C1 segment of cervical spinal cord (tissue), 14 donors: ENCODE data around the gene SLC44A1.

Experiments
- DNase-seq, 14 donors: peaks; one replicate each; lab custom pipeline; 2025; lab: John Stamatoyannopoulos, UW

The SLC44A1 gene

DNA sequence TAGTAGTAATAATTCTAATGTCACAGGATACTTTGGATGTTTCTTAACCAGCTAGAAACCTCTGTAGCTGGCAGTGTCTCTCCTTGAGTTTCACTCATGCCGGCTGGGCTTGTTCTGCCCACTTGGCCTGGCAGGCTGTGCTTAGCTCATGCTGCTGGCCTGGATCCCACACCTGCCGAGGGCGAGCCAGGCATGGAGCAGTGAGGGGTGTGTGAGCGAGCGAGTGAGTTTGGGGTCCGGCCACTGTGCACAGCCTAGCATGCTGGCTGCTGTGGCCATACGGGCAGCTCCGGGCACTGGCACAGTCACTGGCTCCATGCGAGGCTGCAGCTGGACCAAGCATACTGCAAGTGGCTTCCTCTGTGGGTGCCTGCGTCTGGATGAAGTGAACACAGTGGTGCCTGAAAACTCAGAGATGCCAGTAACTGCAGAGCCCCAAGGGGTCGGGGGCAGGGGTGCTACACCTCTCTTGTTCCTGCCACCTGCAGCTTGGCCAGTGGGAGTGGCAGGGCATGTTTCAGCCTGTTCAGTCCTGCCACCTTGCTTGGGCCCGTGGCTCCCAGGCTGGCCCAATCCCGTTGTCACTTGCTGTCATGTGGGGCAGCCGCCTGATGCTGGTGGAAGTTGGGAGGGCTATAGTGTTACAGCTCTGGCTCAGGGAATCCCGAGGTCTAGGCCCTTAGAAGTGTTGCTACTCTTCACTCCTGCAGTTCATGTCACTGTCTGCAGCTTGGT, 213.3 kb downstream of the SLC44A1 start:
- DNase-seq, result peak in 5 of 14 donors; percentile 4 to 22 (median 12)

DNA sequence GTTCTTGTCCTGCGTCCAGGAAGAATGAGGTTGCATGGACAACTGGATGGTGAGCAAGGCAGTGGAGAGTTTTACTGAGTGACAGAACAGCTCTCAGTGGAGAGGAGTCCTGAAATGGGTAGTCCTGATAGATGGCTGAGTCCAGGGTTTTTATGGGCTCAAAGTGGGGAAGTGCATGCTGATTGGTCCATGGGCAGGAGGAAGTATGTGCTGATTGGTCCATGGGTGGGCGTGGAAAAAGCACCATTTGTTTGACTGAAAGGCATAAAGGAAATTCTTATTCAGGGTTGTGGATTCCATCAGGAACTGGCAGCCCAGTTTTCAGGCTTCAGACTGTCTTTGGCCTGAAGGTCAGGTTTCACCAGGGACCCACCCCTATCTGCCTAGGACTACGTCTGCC, 214.0 kb downstream of the SLC44A1 start:
- DNase-seq, result no peak

DNA sequence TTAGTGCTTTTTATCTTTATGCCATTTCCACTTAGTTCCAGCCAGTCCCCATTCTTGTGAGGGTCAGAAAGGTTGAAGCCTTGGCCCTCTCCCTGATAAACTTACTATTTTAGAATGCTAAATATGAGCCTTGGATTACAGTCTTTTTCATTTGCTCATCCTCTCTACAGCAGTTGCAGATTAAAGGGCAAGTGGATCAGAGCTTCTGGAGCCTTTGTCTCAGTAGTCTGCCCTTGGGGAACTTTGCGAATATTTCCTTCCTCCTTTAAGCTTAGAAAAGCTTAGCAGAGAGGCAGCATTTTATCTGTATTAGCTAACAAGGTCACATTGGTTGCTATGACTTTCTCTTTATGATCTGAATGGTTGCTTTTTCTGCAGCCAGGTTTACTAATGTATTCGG, 214.9 kb downstream of the SLC44A1 start:
- no peak for DNase-seq

DNA sequence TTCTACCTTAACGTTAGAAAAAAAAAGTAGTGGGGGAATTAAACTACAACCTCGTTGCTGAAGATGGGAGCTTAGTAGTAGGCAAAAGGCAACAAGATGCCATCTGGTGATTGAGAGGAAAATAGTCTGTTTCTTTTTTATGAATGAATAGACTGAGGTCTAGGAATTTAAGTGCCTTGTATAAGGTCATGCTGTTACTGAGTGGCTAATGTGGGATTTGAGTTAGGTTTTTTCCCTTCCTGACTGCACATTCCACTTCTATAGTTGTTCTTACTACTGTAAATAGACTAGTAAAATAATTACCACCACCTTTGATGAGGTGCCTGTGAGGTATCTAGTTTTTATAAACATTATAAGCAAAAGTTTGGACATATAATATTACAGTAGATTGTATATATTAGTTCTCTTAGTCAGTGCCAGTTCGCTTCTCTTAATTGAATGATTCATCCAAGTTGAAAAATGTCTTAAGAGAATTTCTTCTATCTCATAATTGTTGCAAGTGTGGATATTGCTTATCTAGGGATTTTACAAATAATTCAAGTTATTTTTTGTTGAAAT, 222.5 kb downstream of the SLC44A1 start:
- DNase-seq, result no peak

DNA sequence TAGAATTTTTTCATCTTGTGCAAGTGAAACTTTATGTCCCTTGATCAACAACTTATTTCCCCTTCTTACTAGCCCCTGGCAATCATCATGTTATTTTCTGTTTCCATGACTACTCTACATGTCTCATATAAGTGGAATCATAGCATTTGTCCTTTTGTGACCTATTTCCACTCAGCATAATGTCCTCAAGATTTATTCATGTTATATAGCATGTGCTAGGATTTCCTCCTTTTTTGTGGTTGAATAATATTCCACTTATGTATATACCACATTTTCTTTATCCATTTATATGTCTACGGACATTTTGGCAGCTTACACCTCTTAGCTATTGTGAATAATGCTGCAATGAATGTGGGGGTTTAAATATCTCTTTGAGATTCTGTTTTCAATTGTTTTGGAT, 224.4 kb downstream of the SLC44A1 start:
- no peak for DNase-seq

DNA sequence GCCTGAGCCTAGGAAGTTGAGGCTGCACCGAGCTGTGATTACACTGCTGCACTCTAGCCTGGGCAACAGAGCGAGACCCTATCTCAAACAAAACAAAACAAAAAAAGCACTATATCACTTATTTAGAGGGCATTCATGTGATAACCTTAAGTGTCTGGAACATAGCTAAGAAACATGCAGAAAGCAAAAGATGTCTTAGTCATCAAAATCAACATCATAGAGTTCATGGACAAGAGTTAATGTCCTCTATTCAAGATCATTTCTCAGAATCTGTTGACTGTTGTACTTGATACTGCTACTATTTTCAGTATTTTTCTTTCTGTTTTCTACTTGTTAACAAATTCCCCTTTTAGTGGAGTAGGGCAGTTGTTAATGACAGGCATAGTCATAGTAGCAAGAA, 228.8 kb downstream of the SLC44A1 start:
- DNase-seq, result no peak

DNA sequence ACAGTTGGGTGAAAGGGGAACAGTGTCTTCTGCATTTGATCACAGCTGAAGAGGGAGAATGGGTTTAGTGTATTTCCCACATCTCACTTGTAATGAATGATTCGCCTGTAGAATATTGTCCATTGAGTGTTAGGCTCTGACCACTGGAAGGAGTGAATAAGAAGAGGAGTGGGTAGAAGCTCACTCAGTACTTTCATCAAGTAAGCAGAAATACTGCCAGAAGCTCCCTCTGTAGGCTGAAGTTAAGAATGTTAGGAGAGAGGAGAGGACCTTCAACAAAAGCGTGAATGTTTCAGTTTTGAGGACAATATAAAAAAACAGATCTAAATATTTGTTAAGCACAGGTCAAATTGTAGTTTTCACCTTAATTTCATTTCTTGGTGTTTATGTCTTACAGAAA, 230.9 kb downstream of the SLC44A1 start:
- peak in 2 of 14 donors; percentile 1 to 8 for DNase-seq

DNA sequence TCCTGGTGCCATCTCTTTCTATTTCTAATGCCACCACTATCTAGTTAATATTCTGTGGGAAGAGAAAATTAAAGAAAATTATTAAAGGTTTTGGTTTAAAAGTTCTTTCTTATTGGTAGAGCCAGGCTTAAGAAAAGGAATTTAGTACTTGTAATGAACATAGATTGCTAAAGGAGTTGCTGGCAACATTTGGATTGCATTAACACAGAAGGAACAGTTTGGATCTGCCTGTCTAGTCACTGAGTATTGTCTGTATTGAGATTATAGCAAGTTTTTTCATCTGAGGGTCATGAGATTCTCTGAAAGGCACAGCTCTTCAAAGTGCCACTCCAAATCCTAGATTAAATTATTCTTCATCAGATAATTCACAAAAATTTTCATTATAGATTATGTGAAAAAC, 235.4 kb downstream of the SLC44A1 start:
- DNase-seq, result no peak

DNA sequence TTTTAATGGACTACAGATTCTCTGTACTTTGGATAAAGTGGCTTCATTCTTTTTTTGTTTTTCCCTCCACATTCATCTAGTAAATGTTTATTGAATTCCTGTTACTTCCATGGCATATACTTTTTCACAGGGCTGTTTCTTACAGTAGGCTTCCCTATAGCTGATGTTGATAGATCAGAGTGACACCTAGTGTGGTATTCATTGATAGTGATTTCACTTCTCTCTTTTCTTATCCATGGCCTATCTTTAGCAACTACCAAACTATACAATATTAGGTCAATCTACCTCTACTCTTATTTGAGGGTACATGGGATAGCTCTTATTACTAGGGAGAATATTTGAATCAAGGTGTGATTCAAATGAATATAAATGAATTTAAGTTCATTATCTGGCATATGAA, 239.2 kb downstream of the SLC44A1 start:
- no peak for DNase-seq

DNA sequence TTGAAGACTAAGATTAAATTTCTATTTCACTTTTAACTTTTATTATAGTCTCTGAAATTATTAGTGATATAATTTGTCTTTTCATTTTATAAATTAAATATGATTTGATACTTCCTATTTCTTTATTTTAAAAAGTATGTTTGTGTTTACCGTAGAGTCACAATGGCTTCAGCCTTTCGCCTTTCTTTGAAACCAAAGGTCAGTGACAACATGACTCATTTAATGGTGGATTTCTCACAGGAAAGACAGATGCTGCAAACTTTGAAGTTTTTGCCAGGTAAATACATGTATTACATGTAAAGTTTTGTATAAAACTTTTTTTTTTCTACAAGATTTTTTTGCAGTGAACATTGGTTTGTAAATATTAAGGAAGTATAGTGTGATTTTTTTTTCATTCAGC, 239.8 kb downstream of the SLC44A1 start:
- no peak for DNase-seq

DNA sequence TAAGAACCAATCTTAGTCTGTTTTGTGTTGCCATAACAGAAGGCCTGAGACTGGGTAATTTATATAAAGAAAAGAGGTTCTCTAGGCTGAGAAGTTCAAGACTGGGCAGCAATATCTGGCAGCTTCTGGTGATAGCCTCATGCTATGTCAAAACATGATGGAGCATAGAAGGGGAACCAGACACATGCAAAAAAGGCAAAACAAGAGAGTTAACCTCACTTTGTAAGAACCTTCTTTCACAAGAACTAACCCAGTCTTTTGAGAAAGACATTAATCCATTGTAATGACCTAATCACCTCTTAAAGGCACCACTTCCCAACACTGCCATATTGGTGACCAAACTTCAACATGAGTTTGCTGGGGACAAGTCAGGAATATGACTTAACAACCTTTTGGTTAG, 240.7 kb downstream of the SLC44A1 start:
- no peak for DNase-seq
